RPMI7951 (cell line): ENCODE measurements around the gene UHRF1. TPM values are rescaled to one million over a fixed set of nuclear protein-coding genes. Genes with fewer than 3 reads are reported as not detected.
"Not testable (repeated sequence)": the region's sequence is repeated elsewhere in the genome, so short reads cannot be mapped to it uniquely, and the experiment has no call there.

Experiments used
- DNase-seq: peaks from one replicate; pipeline ENCODE4 v3.0.0-alpha.2; 2012; ENCODE audit warnings: low read depth
- total RNA-seq: library from RNA; depleted of rRNA; stranded (reverse); fragments of >200 nt; shearing (Covaris generic); gene quantifications from 2 replicates; pipeline ENCODE4 v1.2.3, GENCODE V29; 2014

Gene UHRF1
- total RNA-seq, 1 experiment from 2014 or later, result 37.6 TPM

GRCh38 chr19:4971424-4971793 is 62.1 kb downstream of the UHRF1 start:
- peak; percentile 19 for DNase-seq

GRCh38 chr19:4971816-4972495 is 62.7 kb downstream of the UHRF1 start:
- DNase-seq, result no peak

- peak; percentile 88 for DNase-seq
Observed at GRCh38 chr19:4972509-4973230, 63.4 kb downstream of the UHRF1 start.

GRCh38 chr19:4974880-4975469 is 65.7 kb downstream of the UHRF1 start:
- no peak for DNase-seq

GRCh38 chr19:4975601-4976000 is 66.3 kb downstream of the UHRF1 start:
- DNase-seq, result not testable (repeated sequence)

- DNase-seq, result no peak
Observed at GRCh38 chr19:4976401-4977298, 67.3 kb downstream of the UHRF1 start.

- no peak for DNase-seq
Observed at GRCh38 chr19:4977299-4978174, 68.2 kb downstream of the UHRF1 start.

- no peak for DNase-seq
Observed at GRCh38 chr19:4979211-4979807, 70.0 kb downstream of the UHRF1 start.

GRCh38 chr19:4980067-4980466 is 70.8 kb downstream of the UHRF1 start:
- DNase-seq, result no peak

- DNase-seq, result no peak
Observed at GRCh38 chr19:4980838-4981680, 71.8 kb downstream of the UHRF1 start.

- DNase-seq, result no peak
Observed at GRCh38 chr19:4981681-4981958, 72.3 kb downstream of the UHRF1 start.

- no peak for DNase-seq
Observed at GRCh38 chr19:4983346-4984105, 74.2 kb downstream of the UHRF1 start.

- DNase-seq, result no peak
Observed at GRCh38 chr19:4984106-4984380, 74.7 kb downstream of the UHRF1 start.

- no peak for DNase-seq
Observed at GRCh38 chr19:4984438-4984990, 75.2 kb downstream of the UHRF1 start.

GRCh38 chr19:4985551-4985991 is 76.3 kb downstream of the UHRF1 start:
- DNase-seq, result no peak

- DNase-seq, result no peak
Observed at GRCh38 chr19:4986056-4986455, 76.8 kb downstream of the UHRF1 start.

- no peak for DNase-seq
Observed at GRCh38 chr19:4986471-4986891, 77.2 kb downstream of the UHRF1 start.

- DNase-seq, result no peak
Observed at GRCh38 chr19:4987256-4987655, 78.0 kb downstream of the UHRF1 start.
